OCI-LY1 (cell line): ENCODE measurements around the gene BMERB1.

ENCODE experiments used
- CTCF ChIP-seq: fragments of 200-600 bp; sonication (generic), shearing (Covaris generic); IDR thresholded peaks from 2 replicates; pipeline ENCODE4 v1.5.1; 2017; ENCODE audit warnings: mild to moderate bottlenecking, antibody characterized with exemption, low read length, moderate library complexity, mixed read lengths
- EZH2 ChIP-seq: fragments of 200-600 bp; sonication (generic), shearing (Covaris generic); IDR thresholded peaks from 2 replicates; pipeline ENCODE4 v1.8.0; 2017; ENCODE audit warnings: borderline replicate concordance, mixed run types, mild to moderate bottlenecking, antibody characterized with exemption, low read length, moderate library complexity, mixed read lengths

- no peak for TF ChIP-seq EZH2
- no peak for TF ChIP-seq CTCF
Measured at GRCh38 chr16:15452246-15452855, 18.0 kb downstream of the BMERB1 start.
